ENCODE results near the gene TENM3. TPM values are rescaled to one million over a fixed set of nuclear protein-coding genes. Genes with fewer than 3 reads are reported as not detected.

The TENM3 gene
- polyA plus RNA-seq, 3 donors: 13.3 to 21.5 (median 16.6) TPM

- no peak for DNase-seq (ENCODE audit: extremely low read depth in 1 of 11, low read depth in 9 of 11, low spot score in 4 of 11)
These were observed 546.3 kb downstream of the TENM3 start for GRCh38 chr4:182789529-182789928.

- DNase-seq (ENCODE audit: extremely low read depth in 1 of 11, low read depth in 9 of 11, low spot score in 4 of 11): no peak
These were observed 552.4 kb downstream of the TENM3 start for GRCh38 chr4:182795446-182796238.

GRCh38 chr4:182799515-182800215 lies 556.5 kb downstream of the TENM3 start:
- no peak for DNase-seq (ENCODE audit: extremely low read depth in 1 of 11, low read depth in 9 of 11, low spot score in 4 of 11)

GRCh38 chr4:182800216-182800515 lies 557.0 kb downstream of the TENM3 start:
- DNase-seq (ENCODE audit: extremely low read depth in 1 of 11, low read depth in 9 of 11, low spot score in 4 of 11): no peak

- no peak for DNase-seq (ENCODE audit: extremely low read depth in 1 of 11, low read depth in 9 of 11, low spot score in 4 of 11)
These were observed 558.4 kb downstream of the TENM3 start for GRCh38 chr4:182801636-182802035.

- DNase-seq (ENCODE audit: extremely low read depth in 1 of 11, low read depth in 9 of 11, low spot score in 4 of 11): no peak
These were observed 559.4 kb downstream of the TENM3 start for GRCh38 chr4:182802621-182803020.

- no peak for DNase-seq (ENCODE audit: extremely low read depth in 1 of 11, low read depth in 9 of 11, low spot score in 4 of 11)
These were observed 560.0 kb downstream of the TENM3 start for GRCh38 chr4:182803235-182803634.

- no peak for DNase-seq (ENCODE audit: extremely low read depth in 1 of 11, low read depth in 9 of 11, low spot score in 4 of 11)
These were observed 560.9 kb downstream of the TENM3 start for GRCh38 chr4:182804131-182804530.

- no peak for DNase-seq (ENCODE audit: extremely low read depth in 1 of 11, low read depth in 9 of 11, low spot score in 4 of 11)
These were observed 562.1 kb downstream of the TENM3 start for GRCh38 chr4:182805321-182805720.

GRCh38 chr4:182805750-182806149 lies 562.5 kb downstream of the TENM3 start:
- DNase-seq (ENCODE audit: extremely low read depth in 1 of 11, low read depth in 9 of 11, low spot score in 4 of 11): no peak

- DNase-seq (ENCODE audit: extremely low read depth in 1 of 11, low read depth in 9 of 11, low spot score in 4 of 11): peak in 10 of 11 donors; percentile 54 to 83 (median 74)
These were observed 563.4 kb downstream of the TENM3 start for GRCh38 chr4:182806259-182807252.

- DNase-seq (ENCODE audit: extremely low read depth in 1 of 11, low read depth in 9 of 11, low spot score in 4 of 11): no peak
These were observed 564.1 kb downstream of the TENM3 start for GRCh38 chr4:182807346-182807745.

- DNase-seq (ENCODE audit: extremely low read depth in 1 of 11, low read depth in 9 of 11, low spot score in 4 of 11): no peak
These were observed 564.8 kb downstream of the TENM3 start for GRCh38 chr4:182807767-182808548.

GRCh38 chr4:182808673-182809416 lies 565.6 kb downstream of the TENM3 start:
- no peak for DNase-seq (ENCODE audit: extremely low read depth in 1 of 11, low read depth in 9 of 11, low spot score in 4 of 11)

GRCh38 chr4:182809417-182810102 lies 566.4 kb downstream of the TENM3 start:
- no peak for DNase-seq (ENCODE audit: extremely low read depth in 1 of 11, low read depth in 9 of 11, low spot score in 4 of 11)

- DNase-seq (ENCODE audit: extremely low read depth in 1 of 11, low read depth in 9 of 11, low spot score in 4 of 11): no peak
These were observed 567.0 kb downstream of the TENM3 start for GRCh38 chr4:182810103-182810615.

- DNase-seq (ENCODE audit: extremely low read depth in 1 of 11, low read depth in 9 of 11, low spot score in 4 of 11): no peak
These were observed 569.7 kb downstream of the TENM3 start for GRCh38 chr4:182812916-182813315.
